Smooth muscle cell (in vitro differentiated cells): ENCODE data around the gene FAT1. TPM values are rescaled to one million over a fixed set of nuclear protein-coding genes. Genes with fewer than 3 reads are reported as not detected.

Experiments used
- DNase-seq: peaks from one replicate; lab custom pipeline; 2025; ENCODE audit not compliant: unreplicated experiment; lab: John Stamatoyannopoulos, UW
- H2AFZ ChIP-seq: fragments of 200-600 bp; sonication (generic); 2 replicates; pipeline ENCODE4 v1.6.0; 2016; ENCODE audit warnings: antibody characterized with exemption, low read depth, mild to moderate bottlenecking
- H3F3A ChIP-seq: fragments of 200-600 bp; sonication (generic); 2 replicates; pipeline ENCODE4 v1.6.0; 2017; ENCODE audit warnings: antibody characterized with exemption, low read depth
- H3K27ac ChIP-seq: fragments of 200-600 bp; sonication (generic); 2 replicates; pipeline ENCODE4 v1.5.1; 2016; ENCODE audit warnings: low read depth, mild to moderate bottlenecking
- H3K27me3 ChIP-seq: fragments of 200-600 bp; sonication (generic); 2 replicates; pipeline ENCODE4 v1.6.1; 2016; ENCODE audit warnings: low read depth, mild to moderate bottlenecking
- H3K36me3 ChIP-seq: fragments of 200-600 bp; sonication (generic); 2 replicates; pipeline ENCODE4 v1.5.1; 2016; ENCODE audit warnings: low read depth
- H3K4me1 ChIP-seq: fragments of 200-600 bp; sonication (generic); 2 replicates; pipeline ENCODE4 v1.5.1; 2016; ENCODE audit warnings: low read depth
- H3K4me2 ChIP-seq: fragments of 200-600 bp; sonication (generic); 2 replicates; pipeline ENCODE4 v1.6.0; 2016; ENCODE audit warnings: mild to moderate bottlenecking
- H3K4me3 ChIP-seq: fragments of 200-600 bp; sonication (generic); 2 replicates; pipeline ENCODE4 v1.5.1; 2016; ENCODE audit warnings: mild to moderate bottlenecking
- H3K79me2 ChIP-seq: fragments of 200-600 bp; sonication (generic); 2 replicates; pipeline ENCODE4 v1.6.0; 2016; ENCODE audit warnings: low read depth, mild to moderate bottlenecking
- H3K9ac ChIP-seq: fragments of 200-600 bp; sonication (generic); 2 replicates; pipeline ENCODE4 v1.6.0; 2016; ENCODE audit warnings: low read depth
- H3K9me3 ChIP-seq: fragments of 200-600 bp; sonication (generic); replicated peaks from 2 replicates; pipeline ENCODE4 v1.5.1; 2016; ENCODE audit warnings: low read depth
- H4K20me1 ChIP-seq: fragments of 200-600 bp; sonication (generic); 2 replicates; pipeline ENCODE4 v1.6.0; 2016; ENCODE audit warnings: low read depth
- CTCF ChIP-seq: fragments of 200-600 bp; sonication (generic); IDR thresholded peaks from 2 replicates; pipeline ENCODE4 v1.5.1; 2017; ENCODE audit warnings: borderline replicate concordance, mild to moderate bottlenecking, antibody characterized with exemption; ENCODE audit not compliant: insufficient read depth, poor library complexity, severe bottlenecking
- WGBS: methylation state at CpG from one replicate; pipeline ENCODE4 v1.1.7; 2016; ENCODE audit warnings: low lambda C conversion rate; 5-methylcytosine and 5-hydroxymethylcytosine counted together
- polyA plus RNA-seq: library from polyadenylated mRNA; unstranded; fragments of >200 nt; fragmentation: Nextera tagmentation; extraction: Ambion mirVana; gene quantifications from 2 replicates; pipeline ENCODE4 v1.2.1, GENCODE V29; 2016
- total RNA-seq: library from RNA; depleted of rRNA; stranded (reverse); fragments of >200 nt; gene quantifications from 2 replicates; pipeline ENCODE4 v1.2.3, GENCODE V29; 2014

Gene FAT1
- total and polyA plus RNA-seq, 2 experiments from 2014 or later = 42.4 to 395 TPM

- no peak for TF ChIP-seq CTCF
- Histone ChIP-seq H2AFZ (no peak overlapping the region), H3K36me3 (peaks cover 11% of the 10 kb centered on the region), H3F3A (no peaks in the 10 kb centered on the region), H4K20me1 (peaks cover 55% of the 10 kb centered on the region), H3K9ac (no peak overlapping the region), H3K4me1 (no peaks in the 10 kb centered on the region), H3K79me2 (peaks cover under 1% of the 10 kb centered on the region), H3K9me3 (no peaks in the 10 kb centered on the region), H3K4me2 (no peak overlapping the region), H3K4me3 (no peak overlapping the region), H3K27ac (no peak overlapping the region), H3K27me3 (no peaks in the 10 kb centered on the region)
- WGBS = 89% methylated on average over 10 of the region's 10 CpGs
- no peak for DNase-seq
These were observed 89.0 kb downstream of the FAT1 start for GRCh38 chr4:186634591-186635128.

GRCh38 chr4:186633844-186634243 lies 89.8 kb downstream of the FAT1 start:
- Histone ChIP-seq H3K36me3 (peaks cover 11% of the 10 kb centered on the region), H3K9me3 (no peaks in the 10 kb centered on the region), H3K4me1 (no peaks in the 10 kb centered on the region), H3K9ac (no peak overlapping the region), H3K27ac (no peak overlapping the region), H2AFZ (no peak overlapping the region), H3K4me3 (no peak overlapping the region), H3K4me2 (no peak overlapping the region), H3K79me2 (no peaks in the 10 kb centered on the region), H4K20me1 (peaks cover 47% of the 10 kb centered on the region), H3K27me3 (no peaks in the 10 kb centered on the region), H3F3A (no peaks in the 10 kb centered on the region)
- DNase-seq = no peak
- no peak for TF ChIP-seq CTCF

- Histone ChIP-seq H3K27me3 (no peaks in the 10 kb centered on the region), H2AFZ (no peak overlapping the region), H3K9me3 (peaks cover 3% of the 10 kb centered on the region), H3K9ac (no peak overlapping the region), H3K79me2 (no peaks in the 10 kb centered on the region), H3K27ac (no peak overlapping the region), H4K20me1 (peaks cover 37% of the 10 kb centered on the region), H3K4me2 (no peak overlapping the region), H3K36me3 (peaks cover 14% of the 10 kb centered on the region), H3K4me1 (peaks cover 5% of the 10 kb centered on the region), H3F3A (no peaks in the 10 kb centered on the region), H3K4me3 (no peak overlapping the region)
- WGBS = 95% methylated on average over 6 of the region's 6 CpGs
- DNase-seq = no peak
- TF ChIP-seq CTCF = no peak
These were observed 93.5 kb downstream of the FAT1 start for GRCh38 chr4:186630128-186630527.

GRCh38 chr4:186628058-186628711 lies 95.5 kb downstream of the FAT1 start:
- H2AFZ ChIP-seq = no peak overlapping the region
- peaks cover 19% of the 10 kb centered on the region for H3K4me1 ChIP-seq
- no peak overlapping the region for H3K4me2 ChIP-seq
- H3K9me3 ChIP-seq = peaks cover 3% of the 10 kb centered on the region
- no peaks in the 10 kb centered on the region for H3K79me2 ChIP-seq
- WGBS = 93% methylated on average over 21 of the region's 21 CpGs
- H4K20me1 ChIP-seq = peaks cover 48% of the 10 kb centered on the region
- H3K9ac ChIP-seq = no peak overlapping the region
- H3K27me3 ChIP-seq = no peaks in the 10 kb centered on the region
- H3K4me3 ChIP-seq = no peak overlapping the region
- no peak for DNase-seq
- peaks cover under 1% of the 10 kb centered on the region for H3F3A ChIP-seq
- peak overlapping the region; percentile 17 for H3K27ac ChIP-seq
- no peak for TF ChIP-seq CTCF
- H3K36me3 ChIP-seq = peaks cover 13% of the 10 kb centered on the region
